ENCODE data around the gene INSL3.
"Not testable (repeated sequence)": the region's sequence is repeated elsewhere in the genome, so short reads cannot be mapped to it uniquely, and the experiment has no call there.

The INSL3 gene

GRCh38 chr19:17784201-17785008, 36.9 kb downstream of the INSL3 start:
- peak overlapping the region in 1 of 2 experiments; percentile 46 for H3K4me3 ChIP-seq (ENCODE audit: insufficient read depth in 1 of 2, low read depth in 1 of 2, low read length in 2 of 2)
- peaks cover 8 to 13% of the 10 kb centered on the region in 2 experiments for H3K27me3 ChIP-seq (ENCODE audit: control insufficient read depth in 1 of 2, insufficient read depth in 1 of 2, low read length in 2 of 2)
- H2AFZ ChIP-seq (ENCODE audit: low read depth, low read length): no peak overlapping the region
- H3K23ac ChIP-seq (ENCODE audit: low read length in 2 of 2): no peak overlapping the region
- H3K4me1 ChIP-seq (ENCODE audit: control insufficient read depth, insufficient read depth, low read depth, low read length): peaks cover under 1% of the 10 kb centered on the region
- no peak overlapping the region for H3K4ac ChIP-seq (ENCODE audit: low read depth in 1 of 2, low read length in 2 of 2)
- peak; percentile 55 for DNase-seq
- H2BK5ac ChIP-seq (ENCODE audit: low read depth, low read length, poor library complexity, severe bottlenecking): no peak overlapping the region
- no peak overlapping the region for H3K27ac ChIP-seq (ENCODE audit: low read length, poor library complexity, severe bottlenecking)
- no peaks in the 10 kb centered on the region for H3K36me3 ChIP-seq (ENCODE audit: control insufficient read depth in 1 of 2, insufficient read depth in 2 of 2, low read depth in 1 of 2, low read length in 2 of 2)
- H2BK15ac ChIP-seq (ENCODE audit: low read depth, poor library complexity, severe bottlenecking): no peak overlapping the region
- H3K79me1 ChIP-seq (replicated peaks; ENCODE audit: low read length, poor library complexity, severe bottlenecking): no peaks in the 10 kb centered on the region
- H3K14ac ChIP-seq (ENCODE audit: low read length in 2 of 2): no peak overlapping the region
- no peak overlapping the region for H2BK120ac ChIP-seq (ENCODE audit: low read depth, low read length)
- H3K18ac ChIP-seq (ENCODE audit: low read depth in 1 of 2, low read length in 2 of 2): no peak overlapping the region
- H3K4me2 ChIP-seq (ENCODE audit: low read length, poor library complexity, severe bottlenecking): no peak overlapping the region
- no peaks in the 10 kb centered on the region for H3K9me3 ChIP-seq (ENCODE audit: control insufficient read depth, low read length)
- H4K8ac ChIP-seq (ENCODE audit: low read length): peak overlapping the region; percentile 72
- H2BK12ac ChIP-seq (ENCODE audit: low read length in 2 of 2): no peak overlapping the region
- WGBS: 65% methylated on average over 31 of the region's 32 CpGs
- peak overlapping the region; percentile 16 for H4K91ac ChIP-seq (ENCODE audit: low read length)
- peak overlapping the region; percentile 51 for H3K9ac ChIP-seq (ENCODE audit: low read length)
- no peak overlapping the region for H2AK5ac ChIP-seq (ENCODE audit: low read length, severe bottlenecking)

- H3K18ac ChIP-seq (ENCODE audit: low read depth in 1 of 2, low read length in 2 of 2); H2BK5ac ChIP-seq (ENCODE audit: low read depth, low read length, poor library complexity, severe bottlenecking); H3K4me2 ChIP-seq (ENCODE audit: low read length, poor library complexity, severe bottlenecking); H3K4ac ChIP-seq (ENCODE audit: low read depth in 1 of 2, low read length in 2 of 2); H3K9me3 ChIP-seq (ENCODE audit: control insufficient read depth, low read length); H2BK12ac ChIP-seq (ENCODE audit: low read length in 2 of 2); H3K14ac ChIP-seq (ENCODE audit: low read length in 2 of 2); H3K23ac ChIP-seq (ENCODE audit: low read length in 2 of 2); DNase-seq; H2BK120ac ChIP-seq (ENCODE audit: low read depth, low read length); H3K36me3 ChIP-seq (ENCODE audit: control insufficient read depth in 1 of 2, insufficient read depth in 2 of 2, low read depth in 1 of 2, low read length in 2 of 2); H2AFZ ChIP-seq (ENCODE audit: low read depth, low read length); H3K27ac ChIP-seq (ENCODE audit: low read length, poor library complexity, severe bottlenecking); H3K79me1 ChIP-seq (replicated peaks; ENCODE audit: low read length, poor library complexity, severe bottlenecking); H2AK5ac ChIP-seq (ENCODE audit: low read length, severe bottlenecking); H4K91ac ChIP-seq (ENCODE audit: low read length); H3K4me1 ChIP-seq (ENCODE audit: control insufficient read depth, insufficient read depth, low read depth, low read length); H2BK15ac ChIP-seq (ENCODE audit: low read depth, poor library complexity, severe bottlenecking); H3K4me3 ChIP-seq (ENCODE audit: insufficient read depth in 1 of 2, low read depth in 1 of 2, low read length in 2 of 2): not testable (repeated sequence)
- H3K27me3 ChIP-seq (ENCODE audit: control insufficient read depth in 1 of 2, insufficient read depth in 1 of 2, low read length in 2 of 2): peaks cover 1 to 15% of the 10 kb centered on the region in 2 experiments
- peak overlapping the region; percentile 51 for H3K9ac ChIP-seq (ENCODE audit: low read length)
- peak overlapping the region; percentile 72 for H4K8ac ChIP-seq (ENCODE audit: low read length)
- 61% methylated on average over 2 of the region's 5 CpGs for WGBS
Measured at GRCh38 chr19:17783721-17784120, 37.6 kb downstream of the INSL3 start.

- no peak overlapping the region for H2BK12ac ChIP-seq (ENCODE audit: low read length in 2 of 2)
- no peak for DNase-seq
- no peak overlapping the region for H2BK5ac ChIP-seq (ENCODE audit: low read depth, low read length, poor library complexity, severe bottlenecking)
- H3K4me2 ChIP-seq (ENCODE audit: low read length, poor library complexity, severe bottlenecking): no peak overlapping the region
- H4K91ac ChIP-seq (ENCODE audit: low read length): no peak overlapping the region
- no peak overlapping the region for H4K8ac ChIP-seq (ENCODE audit: low read length)
- no peaks in the 10 kb centered on the region for H3K36me3 ChIP-seq (ENCODE audit: control insufficient read depth in 1 of 2, insufficient read depth in 2 of 2, low read depth in 1 of 2, low read length in 2 of 2)
- no peak overlapping the region for H3K4me3 ChIP-seq (ENCODE audit: insufficient read depth in 1 of 2, low read depth in 1 of 2, low read length in 2 of 2)
- no peak overlapping the region for H3K9ac ChIP-seq (ENCODE audit: low read length)
- no peaks in the 10 kb centered on the region for H3K79me1 ChIP-seq (replicated peaks; ENCODE audit: low read length, poor library complexity, severe bottlenecking)
- H2BK120ac ChIP-seq (ENCODE audit: low read depth, low read length): no peak overlapping the region
- H3K4me1 ChIP-seq (ENCODE audit: control insufficient read depth, insufficient read depth, low read depth, low read length): peaks cover 10% of the 10 kb centered on the region
- 95% methylated on average over 2 of the region's 2 CpGs for WGBS
- H2AFZ ChIP-seq (ENCODE audit: low read depth, low read length): no peak overlapping the region
- H2AK5ac ChIP-seq (ENCODE audit: low read length, severe bottlenecking): no peak overlapping the region
- H3K18ac ChIP-seq (ENCODE audit: low read depth in 1 of 2, low read length in 2 of 2): no peak overlapping the region
- H2BK15ac ChIP-seq (ENCODE audit: low read depth, poor library complexity, severe bottlenecking): peak overlapping the region; percentile 78
- H3K14ac ChIP-seq (ENCODE audit: low read length in 2 of 2): no peak overlapping the region
- no peak overlapping the region for H3K27ac ChIP-seq (ENCODE audit: low read length, poor library complexity, severe bottlenecking)
- H3K27me3 ChIP-seq (ENCODE audit: control insufficient read depth in 1 of 2, insufficient read depth in 1 of 2, low read length in 2 of 2): peaks cover 0 to 21% of the 10 kb centered on the region in 2 experiments
- H3K23ac ChIP-seq (ENCODE audit: low read length in 2 of 2): no peak overlapping the region
- no peak overlapping the region for H3K4ac ChIP-seq (ENCODE audit: low read depth in 1 of 2, low read length in 2 of 2)
- no peaks in the 10 kb centered on the region for H3K9me3 ChIP-seq (ENCODE audit: control insufficient read depth, low read length)
Measured at GRCh38 chr19:17780781-17781180, 40.5 kb downstream of the INSL3 start.

GRCh38 chr19:17778968-17779929, 42.1 kb downstream of the INSL3 start:
- peak; percentile 63 for DNase-seq
- Histone ChIP-seq H3K4me2 (ENCODE audit: low read length, poor library complexity, severe bottlenecking) (no peak overlapping the region), H4K91ac (ENCODE audit: low read length) (no peak overlapping the region), H3K18ac (ENCODE audit: low read depth in 1 of 2, low read length in 2 of 2) (peak overlapping the region in 1 of 2 experiments; percentile 1), H2AK5ac (ENCODE audit: low read length, severe bottlenecking) (no peak overlapping the region), H2AFZ (ENCODE audit: low read depth, low read length) (peak overlapping the region; percentile 3), H2BK15ac (ENCODE audit: low read depth, poor library complexity, severe bottlenecking) (no peak overlapping the region), H3K79me1 (replicated peaks; ENCODE audit: low read length, poor library complexity, severe bottlenecking) (no peaks in the 10 kb centered on the region), H4K8ac (ENCODE audit: low read length) (no peak overlapping the region), H3K36me3 (ENCODE audit: control insufficient read depth in 1 of 2, insufficient read depth in 2 of 2, low read depth in 1 of 2, low read length in 2 of 2) (no peaks in the 10 kb centered on the region), H3K27ac (ENCODE audit: low read length, poor library complexity, severe bottlenecking) (no peak overlapping the region), H2BK120ac (ENCODE audit: low read depth, low read length) (no peak overlapping the region), H3K23ac (ENCODE audit: low read length in 2 of 2) (no peak overlapping the region), H3K27me3 (ENCODE audit: control insufficient read depth in 1 of 2, insufficient read depth in 1 of 2, low read length in 2 of 2) (peaks cover 3 to 28% of the 10 kb centered on the region in 2 experiments), H3K4me3 (ENCODE audit: insufficient read depth in 1 of 2, low read depth in 1 of 2, low read length in 2 of 2) (peak overlapping the region in 1 of 2 experiments; percentile 70), H3K4me1 (ENCODE audit: control insufficient read depth, insufficient read depth, low read depth, low read length) (peaks cover 10% of the 10 kb centered on the region), H3K14ac (ENCODE audit: low read length in 2 of 2) (no peak overlapping the region), H2BK12ac (ENCODE audit: low read length in 2 of 2) (peak overlapping the region in 1 of 2 experiments; percentile 8), H3K9ac (ENCODE audit: low read length) (peak overlapping the region; percentile 40), H2BK5ac (ENCODE audit: low read depth, low read length, poor library complexity, severe bottlenecking) (no peak overlapping the region), H3K4ac (ENCODE audit: low read depth in 1 of 2, low read length in 2 of 2) (no peak overlapping the region), H3K9me3 (ENCODE audit: control insufficient read depth, low read length) (no peaks in the 10 kb centered on the region)
- 14% methylated on average over 25 of the region's 25 CpGs for WGBS
